Inflammatory macrophage treated with lipopolysaccharide for 4 hours (primary cell): Measurements from ENCODE around the gene HMGCS1.
"Not testable (repeated sequence)": the region's sequence is repeated elsewhere in the genome, so short reads cannot be mapped to it uniquely, and the experiment has no call there.

Source experiments
- DNase-seq: peaks from one replicate; pipeline ENCODE4 v3.0.0-alpha.2; 2020

HMGCS1 gene

DNA sequence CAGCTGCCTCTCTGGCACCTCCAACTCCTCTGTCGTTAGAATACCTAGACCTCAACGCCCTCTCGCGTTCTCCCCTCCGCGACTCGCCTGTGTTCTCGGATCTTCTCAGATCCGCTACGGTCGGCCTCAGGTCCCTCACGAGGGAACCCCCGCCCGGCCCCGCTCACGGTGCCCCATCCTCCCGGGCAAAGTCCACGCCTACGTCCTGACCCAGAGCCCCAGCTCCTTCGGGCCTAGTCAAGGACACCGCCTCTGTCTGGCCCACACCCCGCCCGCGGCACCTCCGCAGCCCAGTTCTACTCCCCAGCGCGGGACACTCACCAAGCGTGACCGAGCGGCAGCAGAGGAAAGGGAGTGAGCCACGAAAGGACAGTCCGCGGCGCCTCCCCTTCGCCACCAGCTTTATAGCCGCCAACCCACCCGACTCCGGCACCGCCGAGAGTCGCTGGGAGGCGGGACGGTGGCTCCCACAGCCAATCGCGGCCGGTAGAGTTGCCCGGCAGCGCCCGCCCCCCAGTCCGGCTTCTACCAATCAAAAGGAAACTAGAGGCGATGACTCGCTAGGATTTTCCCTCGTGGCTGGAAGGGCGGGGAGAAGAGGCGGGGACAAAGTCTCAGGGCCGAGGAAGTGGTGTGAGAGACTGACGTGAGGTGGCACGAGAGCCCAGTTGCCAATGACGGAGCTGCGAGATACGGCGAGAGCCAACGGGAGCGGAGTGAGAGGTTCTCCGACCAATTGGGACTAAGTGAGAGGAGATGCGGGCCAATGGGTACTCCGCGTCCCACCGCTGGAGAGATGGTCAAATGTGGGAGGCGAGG lies at the start of gene HMGCS1:
Gene HMGCS1, minus strand, starts transcription at position 378 of the 819 bp plus-strand sequence. CDS start 14,447 bp downstream, outside the sequence.
- peak; percentile 99 for DNase-seq

DNA sequence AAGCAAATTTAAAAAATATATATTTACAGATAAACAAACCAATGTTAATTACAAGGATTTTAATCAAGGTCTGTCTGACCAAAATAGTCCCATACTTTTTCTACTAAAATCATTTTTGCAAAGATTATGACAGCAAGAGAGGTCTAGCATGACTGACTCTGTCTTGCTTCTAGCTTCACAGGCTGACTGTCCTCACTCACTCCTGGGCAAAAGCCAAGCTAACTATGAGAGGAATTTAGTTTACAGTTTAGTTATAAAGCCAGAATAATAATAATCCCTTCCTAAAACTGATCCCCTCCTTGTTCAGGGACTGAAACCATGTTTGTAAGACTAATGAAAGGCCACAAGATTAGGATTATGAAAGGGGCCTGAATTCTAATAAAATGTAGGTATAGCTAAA lies 45.5 kb upstream of the HMGCS1 start:
- no peak for DNase-seq

DNA sequence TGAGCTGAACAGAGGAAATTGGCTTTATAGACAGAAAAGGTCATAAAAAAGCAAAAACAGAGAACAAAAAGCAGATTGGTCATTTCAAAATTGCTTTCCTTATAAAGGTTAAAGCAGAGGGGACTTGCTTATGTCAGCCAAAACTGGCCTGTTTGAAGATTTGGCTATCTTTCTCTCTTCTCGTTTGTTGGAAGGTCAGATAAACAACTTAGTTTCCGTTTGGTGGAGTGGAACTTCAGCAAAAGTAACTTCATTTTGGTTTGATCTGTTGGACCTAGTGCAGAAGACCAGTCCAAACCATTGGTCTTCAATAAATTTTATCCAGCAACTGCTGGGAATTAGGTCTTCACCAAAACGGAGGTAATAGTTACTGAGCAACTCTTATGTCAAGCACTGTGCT lies 45.1 kb upstream of the HMGCS1 start:
- DNase-seq, result no peak

DNA sequence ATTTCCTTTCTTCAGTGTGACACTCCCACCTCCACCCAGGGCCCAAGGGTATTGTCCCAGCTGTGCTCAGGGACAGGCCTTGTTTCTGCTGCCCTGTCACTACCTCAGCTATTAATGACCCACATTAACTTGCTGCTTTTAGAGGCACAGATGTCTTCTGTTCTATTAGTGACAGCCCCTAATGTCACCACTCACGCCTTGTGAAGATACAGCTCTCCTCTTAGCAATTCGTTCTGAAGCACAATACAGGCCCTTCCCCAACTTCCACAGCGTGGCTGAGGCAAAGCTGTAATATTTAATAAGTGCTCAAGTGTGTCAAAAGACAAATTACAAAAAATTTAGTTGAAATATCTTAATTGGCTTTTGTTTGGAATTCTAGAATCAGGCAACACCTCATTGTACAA lies 44.7 kb upstream of the HMGCS1 start:
- DNase-seq, result no peak

DNA sequence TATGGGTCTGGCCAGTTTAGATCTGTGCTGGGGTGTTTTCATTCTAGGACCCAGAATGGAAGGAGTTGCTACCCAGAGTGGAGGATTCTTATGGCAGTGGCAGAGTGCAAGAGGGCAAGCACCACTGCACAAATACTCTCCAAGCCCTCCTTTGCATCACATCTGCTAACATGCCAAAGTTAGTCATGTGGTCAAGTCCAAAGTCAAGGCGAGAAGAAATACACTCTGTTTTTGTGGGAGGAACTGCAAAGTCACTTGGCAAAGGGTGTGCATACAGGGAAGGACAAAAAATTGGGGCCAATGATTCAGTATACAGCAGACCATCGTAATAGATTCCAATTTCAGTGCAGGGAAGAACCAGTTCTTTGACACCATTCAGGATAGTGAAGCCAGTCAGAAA lies 43.9 kb upstream of the HMGCS1 start:
- no peak for DNase-seq

DNA sequence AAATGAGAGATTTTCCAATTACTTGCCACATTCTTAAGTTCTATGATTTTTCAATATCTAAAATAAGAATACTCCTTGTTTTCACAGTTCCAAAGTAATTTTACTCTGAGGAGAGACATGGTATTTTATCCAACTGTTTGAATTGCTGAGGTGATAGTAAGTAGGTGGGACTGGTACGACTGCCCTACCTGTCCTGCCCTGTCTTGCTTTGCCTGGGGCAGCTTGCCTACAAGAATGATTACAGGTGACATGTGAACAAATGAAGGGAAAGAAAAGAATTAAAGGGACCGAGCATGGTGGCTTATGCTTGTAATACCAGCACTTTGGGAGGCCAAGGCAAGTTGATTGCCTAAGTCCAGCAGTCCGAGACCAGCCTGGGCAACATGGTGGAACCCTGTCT lies 41.6 kb upstream of the HMGCS1 start:
- no peak for DNase-seq

DNA sequence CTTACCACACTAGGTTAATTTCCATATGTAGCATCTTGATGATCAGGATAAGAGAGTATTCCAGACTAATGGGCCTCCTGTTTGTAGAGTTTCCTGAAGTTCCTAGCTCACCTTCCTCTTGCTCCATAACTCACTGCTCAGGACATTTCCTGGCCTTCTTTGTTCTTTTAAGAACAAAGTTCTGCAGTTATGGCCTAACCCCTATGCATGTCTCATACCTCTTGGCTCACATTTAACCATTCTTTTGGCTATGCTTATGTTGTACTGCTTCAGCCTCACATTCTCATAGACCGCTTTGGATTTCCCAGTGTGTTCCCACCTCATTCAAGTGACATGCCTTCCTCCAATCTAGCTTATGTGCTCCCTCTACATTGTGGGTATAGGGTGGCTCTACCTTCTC lies 40.5 kb upstream of the HMGCS1 start:
- DNase-seq, result no peak

DNA sequence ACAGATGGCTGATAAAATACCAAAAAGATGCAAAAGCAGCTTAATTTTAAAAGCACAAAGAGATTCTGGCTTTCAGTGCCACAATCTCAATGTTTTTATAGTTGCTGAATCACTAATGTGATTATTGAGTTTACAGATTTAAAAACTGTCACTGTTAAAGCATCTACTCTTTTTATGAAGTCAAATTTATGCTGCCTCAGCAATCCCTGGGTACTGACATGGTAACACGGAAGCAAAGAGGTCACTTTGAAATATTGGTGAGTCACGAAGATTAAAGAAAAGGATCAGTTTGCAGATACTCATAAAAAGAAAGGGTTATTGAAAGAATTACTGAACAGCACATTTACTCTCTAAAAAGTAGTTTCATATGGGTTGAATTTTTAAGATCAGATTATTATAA lies 39.7 kb upstream of the HMGCS1 start:
- no peak for DNase-seq

DNA sequence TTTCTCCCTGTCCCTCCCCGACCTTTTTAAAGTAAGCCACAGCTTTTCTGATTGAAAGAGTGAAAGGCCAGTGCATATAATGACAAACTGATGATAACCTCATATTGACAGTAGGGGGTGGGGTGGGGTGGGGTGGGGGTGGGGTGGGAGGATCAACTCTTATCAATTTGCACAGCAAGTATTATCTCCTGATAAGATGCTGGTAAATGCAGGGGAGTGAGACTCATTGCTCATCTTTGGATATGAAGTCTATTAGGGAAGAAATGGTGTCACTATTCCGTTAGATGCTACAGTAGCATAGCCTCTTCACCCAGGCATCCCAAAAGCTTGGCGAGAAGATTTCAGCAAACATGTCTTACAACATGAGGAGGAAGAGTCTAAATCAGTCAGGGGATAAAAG lies 38.9 kb upstream of the HMGCS1 start:
- no peak for DNase-seq

DNA sequence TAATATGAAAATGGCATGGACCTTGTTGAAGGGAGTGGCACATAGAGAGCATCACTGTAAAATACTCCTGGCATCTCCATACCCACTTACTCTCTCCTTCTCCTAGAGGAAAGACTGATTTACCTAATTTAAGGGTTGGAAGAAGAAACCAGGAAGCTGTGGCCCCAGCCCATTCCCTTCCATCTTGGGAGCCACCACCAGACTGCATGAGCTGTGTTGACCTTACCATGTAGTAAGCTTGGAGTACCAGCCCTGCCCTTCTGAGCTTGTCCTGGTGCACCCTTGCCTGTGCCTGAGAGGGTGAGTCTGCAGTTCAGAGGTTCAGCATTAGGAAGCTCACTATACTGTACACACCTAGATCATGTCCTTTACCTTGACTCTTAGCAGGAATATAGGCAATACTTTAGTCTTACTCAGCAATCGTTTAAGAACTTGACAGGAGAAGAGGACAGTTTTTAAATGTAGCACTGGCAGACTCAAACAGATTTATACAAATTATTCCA lies 35.7 kb upstream of the HMGCS1 start:
- no peak for DNase-seq

DNA sequence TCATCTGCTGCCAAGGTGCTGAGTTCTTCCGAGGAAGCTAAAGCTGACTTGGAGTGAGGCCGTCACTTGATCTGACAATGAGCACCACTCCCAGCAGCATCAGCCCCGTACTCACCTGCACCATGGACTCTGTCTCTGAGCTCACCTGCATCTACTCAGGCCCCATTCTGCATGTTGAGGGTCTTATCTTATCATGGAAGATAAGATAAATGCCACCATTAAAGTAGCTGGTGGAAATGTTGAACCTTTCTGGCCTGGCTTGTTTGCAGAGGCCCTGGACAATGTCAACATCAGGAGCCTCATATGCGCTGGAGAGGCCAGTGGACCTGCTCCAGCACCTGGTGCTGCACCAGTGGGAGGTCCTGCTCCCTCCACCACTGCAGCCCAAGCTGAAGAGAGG lies 35.0 kb upstream of the HMGCS1 start:
- DNase-seq, result no peak

DNA sequence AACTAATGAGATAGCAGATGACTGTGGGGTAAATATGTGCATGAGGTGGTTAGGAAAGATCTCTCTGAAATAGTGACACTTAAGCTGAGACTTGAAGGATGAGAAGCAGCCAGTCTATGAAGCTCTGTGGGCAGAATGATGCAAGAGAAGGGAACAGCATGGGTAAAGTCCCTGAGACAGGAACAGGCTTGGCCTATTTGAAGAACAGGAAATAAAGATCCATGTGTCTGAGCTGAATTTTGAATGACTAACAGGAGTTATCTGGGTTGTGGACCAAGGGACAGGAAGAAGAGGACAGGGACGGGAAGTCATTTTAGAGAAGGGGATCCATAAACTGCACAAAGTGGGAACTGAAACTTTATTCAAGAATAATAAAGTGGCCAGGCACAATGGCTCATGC lies 25.6 kb upstream of the HMGCS1 start:
- DNase-seq, result peak; percentile 97

DNA sequence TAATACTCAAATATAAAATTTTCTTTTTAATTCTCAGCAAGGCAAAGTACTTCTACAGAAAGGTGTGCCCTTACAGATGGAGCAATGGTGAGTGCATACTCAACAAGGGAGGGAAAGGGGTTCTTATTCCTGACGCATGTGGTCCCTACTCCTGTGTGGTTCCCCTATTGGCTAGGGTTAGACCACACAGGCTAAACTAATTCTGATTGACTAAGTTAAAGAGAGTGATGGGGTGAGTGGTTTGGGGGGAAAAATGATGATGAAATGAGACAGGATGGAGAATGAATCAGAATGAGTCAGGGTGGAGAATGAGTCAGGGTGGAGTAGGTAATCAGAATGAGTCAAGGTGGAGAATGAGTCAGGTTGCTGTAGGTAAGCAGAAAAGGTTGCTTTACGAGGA lies 22.9 kb upstream of the HMGCS1 start:
- no peak for DNase-seq

DNA sequence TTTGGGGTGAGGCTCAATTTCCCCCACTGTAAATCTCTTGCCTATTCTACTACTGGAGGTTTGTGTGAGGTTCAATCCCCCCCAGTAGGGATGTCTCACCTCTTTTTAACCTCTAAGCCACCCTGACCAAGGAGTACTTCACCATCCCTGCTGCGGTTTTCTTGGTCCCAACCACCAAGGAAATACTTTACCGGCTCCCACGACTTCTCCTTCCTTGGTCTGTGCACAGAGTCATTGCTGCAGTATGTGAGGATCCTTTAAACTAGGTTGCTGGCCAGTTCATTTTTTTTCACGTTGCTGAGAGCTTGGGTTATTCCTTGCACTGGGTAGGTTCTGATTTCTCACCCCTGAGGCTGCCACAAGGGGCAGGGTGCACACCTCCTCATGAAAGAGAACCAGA lies 22.5 kb upstream of the HMGCS1 start:
- no peak for DNase-seq

DNA sequence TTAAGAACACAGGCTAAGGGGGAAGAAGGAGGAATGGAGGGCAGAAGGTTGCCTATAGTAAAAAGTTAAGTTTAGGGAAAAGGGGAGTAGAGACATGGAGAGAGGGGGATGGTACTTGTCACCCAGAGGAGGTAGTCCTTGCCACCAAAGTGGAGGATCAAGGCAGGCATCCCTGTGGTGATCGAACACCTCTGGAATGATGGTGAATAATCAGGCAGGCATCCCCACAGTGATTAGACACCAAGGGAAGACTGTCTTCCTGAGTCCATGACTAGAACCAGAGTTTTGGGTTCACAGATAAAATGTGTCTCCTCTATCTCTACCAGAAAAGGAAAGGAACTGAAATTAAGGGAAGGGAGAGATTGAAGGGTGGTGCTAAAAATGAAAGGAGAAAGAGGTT lies 19.2 kb upstream of the HMGCS1 start:
- DNase-seq, result no peak

DNA sequence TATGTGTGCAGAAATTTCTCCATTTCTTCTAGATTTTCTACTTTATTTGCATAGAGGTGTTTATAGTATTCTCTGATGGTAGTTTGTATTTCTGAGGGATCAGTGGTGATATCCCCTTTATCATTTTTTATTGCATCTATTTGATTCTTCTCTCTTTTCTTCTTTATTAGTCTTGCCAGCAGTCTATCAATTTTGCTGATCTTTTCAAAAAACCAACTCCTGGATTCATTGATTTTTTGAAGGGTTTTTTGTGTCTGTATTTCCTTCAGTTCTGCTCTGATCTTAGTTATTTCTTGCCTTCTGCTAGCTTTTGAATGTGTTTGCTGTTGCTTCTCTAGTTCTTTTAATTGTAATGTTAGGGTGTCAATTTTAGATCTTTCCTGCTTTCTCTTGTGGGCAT lies 12.4 kb upstream of the HMGCS1 start:
- not testable (repeated sequence) for DNase-seq

DNA sequence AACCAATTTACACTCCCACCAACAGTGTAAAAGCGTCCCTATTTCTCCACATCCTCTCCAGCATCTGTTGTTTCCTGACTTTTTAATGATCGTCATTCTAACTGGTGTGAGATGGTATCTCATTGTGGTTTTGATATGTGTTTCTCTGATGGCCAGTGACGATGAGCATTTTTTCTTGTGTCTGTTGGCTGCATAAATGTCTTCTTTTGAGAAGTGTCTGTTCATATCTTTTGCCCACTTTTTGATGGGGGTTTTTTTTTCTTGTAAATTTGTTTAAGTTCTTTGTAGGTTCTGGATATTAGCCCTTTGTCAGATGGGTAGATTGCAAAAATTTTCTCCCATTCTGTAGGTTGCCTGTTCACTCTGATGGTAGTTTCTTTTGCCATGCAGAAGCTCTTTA lies 10.3 kb upstream of the HMGCS1 start:
- not testable (repeated sequence) for DNase-seq

DNA sequence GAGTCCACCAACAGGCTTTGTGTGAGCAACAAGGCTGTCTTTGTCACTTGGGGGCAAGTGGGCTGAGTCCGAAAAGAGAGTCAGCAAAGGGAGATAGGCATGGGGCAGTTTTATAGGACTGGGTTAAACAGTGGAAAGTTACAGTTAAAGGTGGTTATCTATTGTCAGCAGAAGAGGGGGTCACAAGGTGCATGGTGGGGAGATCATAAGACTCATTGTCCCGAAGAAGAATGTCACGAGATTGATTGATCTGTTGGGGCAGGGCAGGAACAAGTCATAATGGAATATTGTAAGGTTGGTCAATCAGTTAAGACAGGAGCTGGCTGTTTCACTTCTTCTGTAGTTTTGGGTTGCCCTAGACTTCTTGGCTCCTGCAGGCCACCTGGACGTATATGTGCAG lies 7.6 kb upstream of the HMGCS1 start:
- no peak for DNase-seq

DNA sequence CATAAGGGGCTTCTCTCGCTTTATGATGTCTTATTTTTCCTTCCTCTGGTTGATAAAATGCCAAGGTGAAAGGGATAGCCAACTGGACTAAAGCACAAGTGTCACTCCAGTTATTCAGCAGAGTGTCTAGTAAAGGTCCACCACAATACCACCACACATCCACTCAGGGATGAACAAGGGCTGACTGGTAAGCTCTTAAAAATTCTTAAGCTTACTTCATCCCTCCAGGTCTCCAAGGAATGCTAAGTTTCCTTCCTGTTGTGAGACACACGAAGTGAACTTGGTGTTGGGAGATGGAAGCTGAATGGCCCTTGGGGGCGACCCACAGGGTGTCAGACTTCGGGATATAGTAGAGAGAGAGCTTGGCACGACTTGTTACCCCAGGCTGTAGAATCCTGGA lies 3.2 kb upstream of the HMGCS1 start:
- DNase-seq, result no peak

DNA sequence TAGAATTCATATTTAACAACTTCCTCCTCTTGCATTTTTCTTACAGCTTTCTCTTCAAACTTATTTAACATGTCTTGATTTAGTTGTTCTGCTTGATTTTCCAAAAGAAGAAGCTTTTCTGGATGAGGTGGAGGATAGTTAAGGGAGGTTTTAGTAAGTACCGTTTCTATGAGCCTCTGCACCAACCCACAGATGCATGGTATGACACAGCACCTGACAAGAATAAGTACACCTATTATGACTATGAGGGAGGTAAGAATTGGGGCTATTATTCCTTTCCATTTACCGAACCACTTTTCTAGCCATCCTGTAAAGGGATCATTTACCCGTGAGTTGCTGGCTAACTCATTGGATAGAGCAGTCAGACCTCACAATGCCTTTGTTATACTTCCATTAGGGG lies 2.5 kb upstream of the HMGCS1 start:
- no peak for DNase-seq

DNA sequence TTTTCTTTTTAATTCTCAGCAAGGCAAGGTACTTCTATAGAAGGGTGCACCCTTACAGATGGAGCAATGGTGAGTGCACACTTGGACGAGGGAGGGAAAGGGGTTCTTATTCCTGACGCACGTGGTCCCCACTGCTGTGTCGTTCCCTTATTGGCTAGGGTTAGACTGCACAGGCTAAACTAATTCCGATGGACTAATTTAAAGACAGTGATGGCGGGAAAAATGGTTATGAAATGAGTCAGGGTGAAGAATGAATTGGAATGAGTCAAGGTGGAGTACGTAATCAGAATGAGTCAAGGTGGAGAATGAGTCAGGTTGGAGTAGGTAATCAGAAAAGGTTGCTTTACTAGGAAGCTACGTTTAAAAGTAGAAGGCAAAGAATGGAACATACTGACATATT lies 2.1 kb upstream of the HMGCS1 start:
- DNase-seq, result no peak

DNA sequence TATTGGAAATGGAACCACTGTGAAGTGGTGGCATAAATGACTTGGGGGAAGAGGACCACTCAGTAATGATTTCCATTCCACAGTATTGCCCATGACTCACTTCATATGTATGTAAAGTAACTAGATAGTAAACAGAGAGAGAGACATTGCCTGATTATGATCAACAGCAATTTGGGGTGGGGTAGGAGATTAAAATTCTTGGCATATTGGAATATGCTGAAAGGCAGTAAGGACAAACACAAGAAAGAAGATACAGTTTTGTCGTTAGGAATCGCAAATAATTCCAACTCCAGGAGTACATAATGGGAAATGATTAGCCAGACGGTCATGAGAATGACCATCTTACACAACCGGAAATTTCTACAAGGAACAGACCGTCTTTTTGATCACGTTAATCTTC lies 1.5 kb upstream of the HMGCS1 start:
- no peak for DNase-seq

DNA sequence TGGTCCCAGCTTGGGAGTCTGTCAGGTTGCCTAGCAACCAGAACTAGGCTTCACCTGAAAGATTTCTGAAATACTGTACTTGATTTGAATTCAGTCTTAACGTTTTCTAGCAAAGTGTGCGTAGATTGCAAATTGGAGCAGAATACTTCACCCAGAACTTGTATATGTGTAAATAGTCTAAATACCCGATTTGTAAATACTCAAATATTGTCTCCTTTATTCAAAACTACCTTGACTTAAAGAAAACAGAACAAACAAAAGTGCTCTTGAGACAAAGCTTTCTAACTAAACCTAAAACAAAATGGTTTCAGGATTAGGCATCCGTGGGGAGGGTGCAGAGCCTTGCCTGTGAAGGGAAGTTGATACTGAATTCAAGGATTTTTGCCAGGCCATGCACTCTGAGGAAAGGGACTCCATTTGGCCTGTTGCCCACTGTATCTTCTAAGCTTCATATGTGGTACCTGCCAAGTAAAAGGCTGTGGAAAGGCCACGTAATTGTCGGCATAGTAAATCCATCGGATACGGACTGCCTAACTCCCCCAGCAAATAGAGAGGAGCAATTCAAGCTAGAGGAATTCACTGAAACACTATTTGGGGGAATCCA lies 744 bp upstream of the HMGCS1 start:
- no peak for DNase-seq

DNA sequence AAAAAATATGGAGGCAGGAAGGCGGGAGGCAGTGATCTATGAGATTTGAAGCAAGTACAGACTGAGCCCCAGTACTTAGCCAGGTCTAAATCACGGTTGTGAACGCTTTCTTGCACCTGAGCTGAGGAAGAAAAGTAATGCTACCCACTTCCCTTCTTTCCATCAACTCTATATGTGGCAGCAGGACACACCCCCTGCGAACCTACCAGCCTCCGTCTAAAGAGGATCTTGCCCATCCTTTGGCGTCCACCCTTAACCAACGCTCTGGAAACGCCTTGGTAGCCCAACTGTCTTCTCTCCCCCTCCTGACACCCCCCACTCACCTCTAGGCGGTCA lies 545 bp downstream of the HMGCS1 start:
- DNase-seq, result peak; percentile 57
